Endothelial cell of umbilical vein (primary cell): ENCODE data around the gene CACNA2D2. TPM values are rescaled to one million over a fixed set of nuclear protein-coding genes. Genes with fewer than 3 reads are reported as not detected.

ENCODE experiments used
- BruUV-seq: library from RNA; stranded (reverse); fragments of 400-500 nt; replicated peaks from 2 replicates; lab custom pipeline; 2021; lab: Mats Ljungman, UMichigan
- CTCF ChIA-PET: fragments of 300-600, 350-600 bp; sonication (Branson Sonifier 250); formaldehyde crosslinking; loops from one replicate; lab custom pipeline; 2021; ENCODE audit warnings: antibody characterized with exemption, inconsistent platforms; lab: Charles Lee
- POLR2A ChIA-PET: fragments of 300-600, 350-600 bp; sonication (Branson Sonifier 250); formaldehyde crosslinking; loops from one replicate; lab custom pipeline; 2021; ENCODE audit warnings: antibody characterized with exemption, inconsistent platforms; lab: Charles Lee
- DNase-seq: peaks from one replicate; pipeline ENCODE4 v3.0.0-alpha.2; 2011; ENCODE audit warnings: low read depth, low spot score
- FAIRE-seq: peaks from 2 replicates; lab custom pipeline; 2011; peaks lifted over from hg19 to GRCh38; lab: Jason Lieb, UNC
- H2AFZ ChIP-seq: 2 replicates; pipeline ENCODE4 v1.6.0; 2012; ENCODE audit warnings: low read depth, low read length, control low read depth, inconsistent platforms
- H3K27ac ChIP-seq: 2 replicates; pipeline ENCODE4 v1.5.1; 2011; ENCODE audit warnings: low read depth, mild to moderate bottlenecking, control low read depth, low read length, moderate library complexity; ENCODE audit not compliant: insufficient read depth
- H3K27me3 ChIP-seq, 2 experiments: 2 replicates each; pipeline versions ENCODE4 v1.6.0 to v1.6.1; 2011; ENCODE audit warnings: low read length in 2 of 2, mixed read lengths in 1 of 2; ENCODE audit not compliant: control insufficient read depth in 2 of 2, insufficient read depth in 2 of 2
- H3K36me3 ChIP-seq, 2 experiments: 2 replicates in 1 of 2; 3 replicates in 1 of 2; pipeline ENCODE4 v1.5.1; 2011; ENCODE audit warnings: low read length in 2 of 2, mild to moderate bottlenecking in 1 of 2, moderate library complexity in 1 of 2; ENCODE audit not compliant: control insufficient read depth in 2 of 2, insufficient read depth in 2 of 2; ENCODE audit errors: extremely low read depth in 1 of 2
- H3K4me1 ChIP-seq: 3 replicates; pipeline ENCODE4 v1.5.1; 2011; ENCODE audit warnings: mild to moderate bottlenecking, low read length; ENCODE audit not compliant: control insufficient read depth, insufficient read depth; ENCODE audit errors: extremely low read depth
- H3K4me2 ChIP-seq: 2 replicates; pipeline ENCODE4 v1.6.1; 2011; ENCODE audit warnings: low read length, control low read depth, mixed read lengths; ENCODE audit not compliant: insufficient read depth
- H3K4me3 ChIP-seq, 3 experiments: fragments of 200-600 bp in 1 of 3; sonication (generic), shearing (Covaris generic) in 1 of 3; replicated peaks in 1 of 3; 2 replicates each; pipeline ENCODE4 v1.5.1; 2011 to 2016; ENCODE audit warnings: control low read depth in 3 of 3, low read length in 3 of 3, mild to moderate bottlenecking in 2 of 3, inconsistent platforms in 1 of 3, low read depth in 1 of 3, moderate library complexity in 1 of 3; ENCODE audit not compliant: insufficient read depth in 1 of 3
- H3K79me2 ChIP-seq: 2 replicates; pipeline ENCODE4 v1.6.0; 2012; ENCODE audit warnings: low read length, inconsistent platforms; ENCODE audit not compliant: control insufficient read depth, insufficient read depth
- H3K9ac ChIP-seq: replicated peaks from 2 replicates; pipeline ENCODE3; 2011; ENCODE audit warnings: low read length, control low read depth; ENCODE audit not compliant: insufficient read depth; ENCODE audit errors: extremely low read depth
- H3K9me1 ChIP-seq: replicated peaks from 3 replicates; pipeline ENCODE4 v1.6.0; 2011; ENCODE audit warnings: mild to moderate bottlenecking, low read length; ENCODE audit not compliant: control insufficient read depth, insufficient read depth; ENCODE audit errors: extremely low read depth
- H3K9me3 ChIP-seq: replicated peaks from 2 replicates; pipeline ENCODE4 v1.5.1; 2012; ENCODE audit warnings: low read length, inconsistent platforms; ENCODE audit not compliant: control insufficient read depth, insufficient read depth
- H4K20me1 ChIP-seq: replicated peaks from 2 replicates; pipeline ENCODE3; 2011; ENCODE audit warnings: mild to moderate bottlenecking, low read length; ENCODE audit not compliant: control insufficient read depth, insufficient read depth; ENCODE audit errors: extremely low read depth
- CTCF ChIP-seq, 2 donors: IDR thresholded peaks; 1 replicate in 1 of 2; 2 replicates in 1 of 2; pipeline ENCODE4 v1.5.1; 2011; ENCODE audit warnings: low read length in 2 of 2, mild to moderate bottlenecking in 2 of 2, moderate library complexity in 2 of 2, control low read depth in 1 of 2, inconsistent platforms in 1 of 2, low read depth in 1 of 2; ENCODE audit not compliant: insufficient read depth in 1 of 2; ENCODE audit errors: extremely low read depth in 1 of 2
- EZH2 ChIP-seq: IDR thresholded peaks from 2 replicates; pipeline ENCODE4 v1.6.1; 2012; ENCODE audit warnings: borderline replicate concordance, low read depth, mild to moderate bottlenecking, moderate library complexity, low read length, inconsistent platforms; ENCODE audit not compliant: severe bottlenecking
- FOS ChIP-seq: IDR thresholded peaks from 2 replicates; pipeline ENCODE4 v1.6.1; 2011; ENCODE audit warnings: mild to moderate bottlenecking, low read length, moderate library complexity, borderline replicate concordance; ENCODE audit not compliant: insufficient read depth
- GATA2 ChIP-seq: IDR thresholded peaks from 2 replicates; pipeline ENCODE4 v1.7.0; 2011; ENCODE audit warnings: low read depth, mild to moderate bottlenecking, moderate library complexity, mixed read lengths, low read length; ENCODE audit not compliant: insufficient read length, insufficient read depth
- JUN ChIP-seq: IDR thresholded peaks from 2 replicates; pipeline ENCODE4 v1.6.1; 2011; ENCODE audit warnings: borderline replicate concordance, low read depth; ENCODE audit not compliant: insufficient read length, insufficient read depth
- MYC ChIP-seq: IDR thresholded peaks from one replicate; pipeline ENCODE4 v1.6.1; 2011; ENCODE audit warnings: mild to moderate bottlenecking, low read depth, low read length
- POLR2A ChIP-seq: IDR thresholded peaks from 2 replicates; pipeline ENCODE4 v1.6.1; 2012; ENCODE audit warnings: low read depth, mild to moderate bottlenecking, control low read depth, low read length
- POLR2AphosphoS5 ChIP-seq: IDR thresholded peaks from 2 replicates; pipeline ENCODE4 v1.6.1; 2012; ENCODE audit warnings: low read depth, mild to moderate bottlenecking, control low read depth, low read length, moderate library complexity; ENCODE audit not compliant: insufficient read depth
- dilution Hi-C: fragments of 300-500 bp; cut with MboI; formaldehyde crosslinking; loops from one replicate; pipeline ENCODE4 v1.15.0; 2019; ENCODE audit warnings: low sequenced_read_pairs; ENCODE audit not compliant: extremely low pct_ligation_motif_present
- intact Hi-C: fragments of 100-400 bp; cut with micrococcal nuclease; formaldehyde crosslinking; loops from one replicate; pipeline ENCODE4 v1.10.0; 2022
- polyA plus RNA-seq, 4 experiments: library from polyadenylated mRNA; depleted of rRNA in 3 of 4; stranded (reverse) in 3 of 4; unstranded in 1 of 4; fragments of >200 nt; gene quantifications; 2 replicates each; pipeline versions ENCODE4 v1.2.1 to v1.2.3, GENCODE V29; 2011 to 2012; ENCODE audit warnings: missing spikeins in 1 of 4
- total RNA-seq: library from RNA; stranded (reverse); gene quantifications from 2 replicates; pipeline ENCODE4 v1.2.3, GENCODE V29; 2021
- TF ChIP-seq, protein P1 (sequence below): IDR thresholded peaks from 2 replicates; pipeline ENCODE4 v1.6.1; 2011; ENCODE audit not compliant: insufficient read depth, insufficient read length

CACNA2D2 gene
- total and polyA plus RNA-seq, 2 donors (not counting 3 experiments of a cell fraction or from before 2014, with no cell fraction given) = 0.15 TPM; not detected in 1

DNA sequence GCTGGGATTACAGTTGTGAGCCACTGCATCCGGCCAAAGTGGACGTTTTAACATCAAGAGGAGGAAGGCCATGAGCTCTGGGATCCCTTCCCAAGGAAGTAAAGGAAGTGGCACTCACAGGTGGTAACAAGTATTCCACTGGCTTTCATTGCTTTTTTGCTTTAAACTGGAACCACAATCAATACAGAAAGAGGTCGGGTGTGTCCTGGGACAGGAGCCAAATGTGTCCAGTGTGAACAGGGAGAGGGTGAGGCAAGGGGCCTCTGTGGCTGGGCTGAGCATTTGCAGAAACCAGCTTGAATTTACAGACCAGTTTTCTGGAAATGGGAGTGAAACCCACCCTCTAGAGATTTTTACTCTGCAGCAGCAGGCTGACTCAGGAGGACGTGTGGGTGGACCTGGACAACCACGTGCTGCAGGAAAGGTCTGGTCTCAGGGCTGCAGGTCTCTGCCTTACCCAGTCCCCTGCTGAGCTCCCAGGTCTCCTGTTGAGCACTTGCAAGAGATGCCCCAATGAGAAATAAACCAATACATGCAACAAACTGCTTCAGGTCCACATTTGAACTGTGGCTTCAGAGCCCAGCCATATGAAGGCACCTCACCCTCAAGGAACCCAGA lies 101.3 kb downstream of the CACNA2D2 start:
- Histone ChIP-seq H3K79me2 (no peaks in the 10 kb centered on the region), H3K9ac (no peak overlapping the region), H3K4me3 (no peak overlapping the region), H3K27ac (no peak overlapping the region), H3K9me1 (no peaks in the 10 kb centered on the region), H2AFZ (no peak overlapping the region), H4K20me1 (no peaks in the 10 kb centered on the region), H3K27me3 (no peaks in the 10 kb centered on the region), H3K36me3 (no peaks in the 10 kb centered on the region), H3K9me3 (no peaks in the 10 kb centered on the region), H3K4me2 (no peak overlapping the region), H3K4me1 (no peaks in the 10 kb centered on the region)
- dilution Hi-C loops (no loop called here), intact Hi-C loops (no loop called here)
- TF ChIP-seq JUN (no peak), GATA2 (no peak), POLR2AphosphoS5 (no peak), CTCF (IDR thresholded peaks at IDR 0.05; ENCODE audit: extremely low read depth in 1 of 2, insufficient read depth in 1 of 2, low read depth in 1 of 2, low read length in 2 of 2) (no peak), POLR2A (no peak), MYC (no peak), EZH2 (no peak), FOS (no peak)
- TF ChIP-seq, protein P1, sequence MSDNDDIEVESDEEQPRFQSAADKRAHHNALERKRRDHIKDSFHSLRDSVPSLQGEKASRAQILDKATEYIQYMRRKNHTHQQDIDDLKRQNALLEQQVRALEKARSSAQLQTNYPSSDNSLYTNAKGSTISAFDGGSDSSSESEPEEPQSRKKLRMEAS = no peak
- ChIA-PET POLR2A (no interaction called here), CTCF (interaction anchor here (0.6 to 1.0 kb wide), 2 partner anchors 12 to 141 kb away, joined by 4 read pairs; no protein-coding TSS in a partner anchor)
- no peak for DNase-seq
- no TSS peak for BruUV-seq
- FAIRE-seq = no peak
